ENCODE data around the gene HNRNPAB.

Gene HNRNPAB

DNA sequence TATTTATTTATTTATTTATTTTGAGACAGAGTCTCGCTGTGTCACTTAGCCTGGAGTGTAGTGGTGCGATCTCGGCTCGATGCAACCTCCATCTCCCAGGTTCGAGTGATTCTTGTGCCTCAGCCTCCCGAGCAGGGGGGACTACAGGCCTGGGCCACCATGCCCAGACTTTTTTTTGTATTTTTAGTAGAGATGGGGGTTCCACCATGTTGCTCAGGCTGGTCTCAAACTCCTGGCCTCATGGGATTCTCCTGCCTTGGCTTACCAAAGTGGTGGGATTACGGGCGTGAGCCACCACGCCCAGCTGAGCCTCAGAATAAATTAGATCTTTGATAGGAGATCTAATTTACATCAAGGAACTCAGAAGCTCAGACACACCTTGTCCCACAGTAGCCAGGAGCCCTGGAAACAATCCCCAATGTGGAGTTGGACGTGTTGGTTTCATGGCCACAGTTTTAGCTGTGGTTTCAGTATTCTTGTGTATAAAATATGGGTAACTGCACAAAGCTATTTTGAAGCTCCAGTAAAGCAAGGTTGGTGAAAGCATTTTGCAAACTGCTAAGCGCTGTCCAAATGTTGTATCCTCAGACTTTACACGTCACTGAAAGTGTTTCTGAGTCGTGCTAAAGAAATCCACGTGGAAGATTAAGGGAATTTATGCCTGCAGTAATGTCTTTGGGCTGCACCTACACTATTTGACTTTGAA lies 3.0 kb upstream of the HNRNPAB start:
- no peak for TF ChIP-seq ZNF565 (CRISPR knock-in tag; conservative IDR thresholded peaks at IDR 0.05; ENCODE audit: low read depth)
- TF ChIP-seq ZNF70 (CRISPR knock-in tag; IDR thresholded peaks at IDR 0.05): no peak
- no peak for TF ChIP-seq ZC3H10 (CRISPR knock-in tag; IDR thresholded peaks at IDR 0.05)
- TF ChIP-seq BACH2 (CRISPR knock-in tag; IDR thresholded peaks at IDR 0.05; ENCODE audit: borderline replicate concordance): no peak
- no peak for TF ChIP-seq POU6F1 (CRISPR knock-in tag; IDR thresholded peaks at IDR 0.05; ENCODE audit: borderline replicate concordance, low read depth)
- TF ChIP-seq OSR1 (CRISPR knock-in tag; IDR thresholded peaks at IDR 0.05): no peak
- TF ChIP-seq TOX (CRISPR knock-in tag; IDR thresholded peaks at IDR 0.05; ENCODE audit: borderline replicate concordance): no peak
- TF ChIP-seq, protein P1, sequence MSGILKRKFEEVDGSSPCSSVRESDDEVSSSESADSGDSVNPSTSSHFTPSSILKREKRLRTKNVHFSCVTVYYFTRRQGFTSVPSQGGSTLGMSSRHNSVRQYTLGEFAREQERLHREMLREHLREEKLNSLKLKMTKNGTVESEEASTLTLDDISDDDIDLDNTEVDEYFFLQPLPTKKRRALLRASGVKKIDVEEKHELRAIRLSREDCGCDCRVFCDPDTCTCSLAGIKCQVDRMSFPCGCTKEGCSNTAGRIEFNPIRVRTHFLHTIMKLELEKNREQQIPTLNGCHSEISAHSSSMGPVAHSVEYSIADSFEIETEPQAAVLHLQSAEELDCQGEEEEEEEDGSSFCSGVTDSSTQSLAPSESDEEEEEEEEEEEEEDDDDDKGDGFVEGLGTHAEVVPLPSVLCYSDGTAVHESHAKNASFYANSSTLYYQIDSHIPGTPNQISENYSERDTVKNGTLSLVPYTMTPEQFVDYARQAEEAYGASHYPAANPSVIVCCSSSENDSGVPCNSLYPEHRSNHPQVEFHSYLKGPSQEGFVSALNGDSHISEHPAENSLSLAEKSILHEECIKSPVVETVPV (CRISPR knock-in tag; IDR thresholded peaks at IDR 0.05): no peak
- TF ChIP-seq RARB (CRISPR knock-in tag; IDR thresholded peaks at IDR 0.05): no peak
- no peak for TF ChIP-seq ARNTL (CRISPR knock-in tag; IDR thresholded peaks at IDR 0.05; ENCODE audit: borderline replicate concordance, low read depth)
- no peak for TF ChIP-seq PPARA (CRISPR knock-in tag; IDR thresholded peaks at IDR 0.05; ENCODE audit: borderline replicate concordance)
- TF ChIP-seq ZFP30 (CRISPR knock-in tag; IDR thresholded peaks at IDR 0.05): no peak
- TF ChIP-seq SNAI2 (CRISPR knock-in tag; IDR thresholded peaks at IDR 0.05): no peak
- TF ChIP-seq CSDC2 (CRISPR knock-in tag; IDR thresholded peaks at IDR 0.05): no peak
- no peak for TF ChIP-seq ZFP3 (CRISPR knock-in tag; IDR thresholded peaks at IDR 0.05)
- TF ChIP-seq, protein P2, sequence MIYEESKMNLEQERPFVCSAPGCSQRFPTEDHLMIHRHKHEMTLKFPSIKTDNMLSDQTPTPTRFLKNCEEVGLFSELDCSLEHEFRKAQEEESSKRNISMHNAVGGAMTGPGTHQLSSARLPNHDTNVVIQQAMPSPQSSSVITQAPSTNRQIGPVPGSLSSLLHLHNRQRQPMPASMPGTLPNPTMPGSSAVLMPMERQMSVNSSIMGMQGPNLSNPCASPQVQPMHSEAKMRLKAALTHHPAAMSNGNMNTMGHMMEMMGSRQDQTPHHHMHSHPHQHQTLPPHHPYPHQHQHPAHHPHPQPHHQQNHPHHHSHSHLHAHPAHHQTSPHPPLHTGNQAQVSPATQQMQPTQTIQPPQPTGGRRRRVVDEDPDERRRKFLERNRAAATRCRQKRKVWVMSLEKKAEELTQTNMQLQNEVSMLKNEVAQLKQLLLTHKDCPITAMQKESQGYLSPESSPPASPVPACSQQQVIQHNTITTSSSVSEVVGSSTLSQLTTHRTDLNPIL (CRISPR knock-in tag; IDR thresholded peaks at IDR 0.05; ENCODE audit: low read depth): no peak
- TF ChIP-seq, protein P3, sequence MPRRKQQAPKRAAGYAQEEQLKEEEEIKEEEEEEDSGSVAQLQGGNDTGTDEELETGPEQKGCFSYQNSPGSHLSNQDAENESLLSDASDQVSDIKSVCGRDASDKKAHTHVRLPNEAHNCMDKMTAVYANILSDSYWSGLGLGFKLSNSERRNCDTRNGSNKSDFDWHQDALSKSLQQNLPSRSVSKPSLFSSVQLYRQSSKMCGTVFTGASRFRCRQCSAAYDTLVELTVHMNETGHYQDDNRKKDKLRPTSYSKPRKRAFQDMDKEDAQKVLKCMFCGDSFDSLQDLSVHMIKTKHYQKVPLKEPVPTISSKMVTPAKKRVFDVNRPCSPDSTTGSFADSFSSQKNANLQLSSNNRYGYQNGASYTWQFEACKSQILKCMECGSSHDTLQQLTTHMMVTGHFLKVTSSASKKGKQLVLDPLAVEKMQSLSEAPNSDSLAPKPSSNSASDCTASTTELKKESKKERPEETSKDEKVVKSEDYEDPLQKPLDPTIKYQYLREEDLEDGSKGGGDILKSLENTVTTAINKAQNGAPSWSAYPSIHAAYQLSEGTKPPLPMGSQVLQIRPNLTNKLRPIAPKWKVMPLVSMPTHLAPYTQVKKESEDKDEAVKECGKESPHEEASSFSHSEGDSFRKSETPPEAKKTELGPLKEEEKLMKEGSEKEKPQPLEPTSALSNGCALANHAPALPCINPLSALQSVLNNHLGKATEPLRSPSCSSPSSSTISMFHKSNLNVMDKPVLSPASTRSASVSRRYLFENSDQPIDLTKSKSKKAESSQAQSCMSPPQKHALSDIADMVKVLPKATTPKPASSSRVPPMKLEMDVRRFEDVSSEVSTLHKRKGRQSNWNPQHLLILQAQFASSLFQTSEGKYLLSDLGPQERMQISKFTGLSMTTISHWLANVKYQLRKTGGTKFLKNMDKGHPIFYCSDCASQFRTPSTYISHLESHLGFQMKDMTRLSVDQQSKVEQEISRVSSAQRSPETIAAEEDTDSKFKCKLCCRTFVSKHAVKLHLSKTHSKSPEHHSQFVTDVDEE (CRISPR knock-in tag; IDR thresholded peaks at IDR 0.05): no peak
- no peak for TF ChIP-seq ZNF8 (CRISPR knock-in tag; IDR thresholded peaks at IDR 0.05)
- no peak for TF ChIP-seq TCF4 (CRISPR knock-in tag; IDR thresholded peaks at IDR 0.05; ENCODE audit: borderline replicate concordance)
- no peak for ATAC-seq

DNA sequence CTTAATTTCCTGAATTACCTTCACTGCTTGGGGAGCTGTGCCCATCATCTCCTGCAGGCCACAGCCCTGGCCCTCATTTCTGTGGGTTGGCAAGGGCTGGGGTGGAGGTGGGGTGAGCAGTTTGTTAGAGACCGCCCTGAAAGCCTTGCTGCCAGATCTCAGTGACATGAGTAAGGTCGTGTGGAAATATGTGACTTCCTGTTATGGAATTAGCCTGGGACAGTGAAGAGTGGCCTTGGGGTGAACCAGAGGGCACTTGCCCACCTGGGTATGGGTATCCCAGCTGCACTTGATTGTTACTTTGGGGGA lies 2.5 kb upstream of the HNRNPAB start:
- TF ChIP-seq PPARA (CRISPR knock-in tag; IDR thresholded peaks at IDR 0.05; ENCODE audit: borderline replicate concordance): no peak
- TF ChIP-seq, protein P1 (CRISPR knock-in tag; IDR thresholded peaks at IDR 0.05): no peak
- no peak for TF ChIP-seq ISL1 (CRISPR knock-in tag; IDR thresholded peaks at IDR 0.05)
- no peak for TF ChIP-seq TOX (CRISPR knock-in tag; IDR thresholded peaks at IDR 0.05; ENCODE audit: borderline replicate concordance)
- TF ChIP-seq SNAI2 (CRISPR knock-in tag; IDR thresholded peaks at IDR 0.05): no peak
- TF ChIP-seq, protein P4, sequence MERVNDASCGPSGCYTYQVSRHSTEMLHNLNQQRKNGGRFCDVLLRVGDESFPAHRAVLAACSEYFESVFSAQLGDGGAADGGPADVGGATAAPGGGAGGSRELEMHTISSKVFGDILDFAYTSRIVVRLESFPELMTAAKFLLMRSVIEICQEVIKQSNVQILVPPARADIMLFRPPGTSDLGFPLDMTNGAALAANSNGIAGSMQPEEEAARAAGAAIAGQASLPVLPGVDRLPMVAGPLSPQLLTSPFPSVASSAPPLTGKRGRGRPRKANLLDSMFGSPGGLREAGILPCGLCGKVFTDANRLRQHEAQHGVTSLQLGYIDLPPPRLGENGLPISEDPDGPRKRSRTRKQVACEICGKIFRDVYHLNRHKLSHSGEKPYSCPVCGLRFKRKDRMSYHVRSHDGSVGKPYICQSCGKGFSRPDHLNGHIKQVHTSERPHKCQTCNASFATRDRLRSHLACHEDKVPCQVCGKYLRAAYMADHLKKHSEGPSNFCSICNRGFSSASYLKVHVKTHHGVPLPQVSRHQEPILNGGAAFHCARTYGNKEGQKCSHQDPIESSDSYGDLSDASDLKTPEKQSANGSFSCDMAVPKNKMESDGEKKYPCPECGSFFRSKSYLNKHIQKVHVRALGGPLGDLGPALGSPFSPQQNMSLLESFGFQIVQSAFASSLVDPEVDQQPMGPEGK (CRISPR knock-in tag; IDR thresholded peaks at IDR 0.05; ENCODE audit: borderline replicate concordance): no peak
- no peak for TF ChIP-seq POU6F1 (CRISPR knock-in tag; IDR thresholded peaks at IDR 0.05; ENCODE audit: borderline replicate concordance, low read depth)
- TF ChIP-seq RARB (CRISPR knock-in tag; IDR thresholded peaks at IDR 0.05): no peak
- TF ChIP-seq ZNF8 (CRISPR knock-in tag; IDR thresholded peaks at IDR 0.05): no peak
- TF ChIP-seq TCF4 (CRISPR knock-in tag; IDR thresholded peaks at IDR 0.05; ENCODE audit: borderline replicate concordance): no peak
- no peak for TF ChIP-seq ZNF565 (CRISPR knock-in tag; conservative IDR thresholded peaks at IDR 0.05; ENCODE audit: low read depth)
- no peak for TF ChIP-seq GLIS3 (CRISPR knock-in tag; IDR thresholded peaks at IDR 0.05)
- no peak for TF ChIP-seq OSR1 (CRISPR knock-in tag; IDR thresholded peaks at IDR 0.05)
- no peak for TF ChIP-seq ZFP3 (CRISPR knock-in tag; IDR thresholded peaks at IDR 0.05)
- TF ChIP-seq, protein P3 (CRISPR knock-in tag; IDR thresholded peaks at IDR 0.05): no peak
- no peak for TF ChIP-seq ZFP30 (CRISPR knock-in tag; IDR thresholded peaks at IDR 0.05)
- no peak for ATAC-seq
